ENCODE data around the gene TRABD2A. TPM values are rescaled to one million over a fixed set of nuclear protein-coding genes. Genes with fewer than 3 reads are reported as not detected.

Gene TRABD2A
- total and polyA plus RNA-seq, 2 of the 13 experiments (the other 11 are each of a cell fraction or from before 2014, with no cell fraction given), result 0.15 TPM; not detected in 1

DNA sequence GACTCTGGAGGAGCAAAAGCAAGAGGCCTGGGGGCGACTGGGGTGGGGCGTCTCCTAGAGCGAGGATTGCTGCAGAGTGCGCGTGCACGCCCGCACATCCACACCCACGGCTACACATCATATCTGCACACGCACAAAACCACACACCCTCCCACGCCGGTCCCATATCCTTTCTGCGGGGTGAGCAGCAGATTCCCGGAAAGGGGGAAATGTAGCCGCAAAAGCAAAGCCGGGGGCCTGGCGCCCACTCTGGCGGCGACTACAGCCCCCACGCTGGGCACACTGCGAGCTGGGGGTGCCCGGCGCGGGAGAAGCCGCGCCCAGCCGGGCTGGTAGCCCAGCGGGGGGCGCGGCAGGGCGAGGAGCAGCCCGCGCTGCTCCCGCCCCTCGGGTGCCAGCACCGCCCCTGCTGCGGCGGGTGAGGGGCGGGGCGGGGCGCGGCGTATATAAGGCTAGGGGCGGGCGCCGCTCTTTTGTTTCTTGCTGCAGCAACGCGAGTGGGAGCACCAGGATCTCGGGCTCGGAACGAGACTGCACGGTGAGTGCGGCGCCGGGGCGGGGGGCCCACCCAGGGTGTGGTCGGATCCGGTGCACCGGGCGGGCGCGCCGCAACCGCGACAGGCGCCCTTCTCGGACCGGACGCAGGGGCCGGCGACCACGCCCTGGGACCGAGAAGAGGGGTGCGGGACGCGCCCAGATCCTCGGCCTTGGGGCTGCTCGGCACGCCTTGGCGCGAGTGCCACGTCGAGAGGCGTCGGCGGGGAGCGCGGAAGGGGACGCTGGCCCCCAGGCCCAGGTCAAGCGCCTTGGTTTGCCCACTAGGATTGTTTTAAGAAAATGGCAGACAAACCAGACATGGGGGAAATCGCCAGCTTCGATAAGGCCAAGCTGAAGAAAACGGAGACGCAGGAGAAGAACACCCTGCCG is 24.6 kb upstream of the TRABD2A start, which contains the start of gene TMSB10 (continued):
- TF ChIP-seq ZNF543 (CRISPR knock-in tag; IDR thresholded peaks at IDR 0.05), result peak; percentile 48; the same call in 1 of the 2 replicates
- TF ChIP-seq MED8 (CRISPR knock-in tag; IDR thresholded peaks at IDR 0.05; ENCODE audit: insufficient replicate concordance), result peak; percentile 67
- TF ChIP-seq PCBP1 (IDR thresholded peaks at IDR 0.05; ENCODE audit: borderline replicate concordance, low read depth, low read length), result no peak
- no peak for TF ChIP-seq ZNF572 (CRISPR knock-in tag; IDR thresholded peaks at IDR 0.05)
- peak; percentile 92 for TF ChIP-seq ARID4A (CRISPR knock-in tag; IDR thresholded peaks at IDR 0.05; ENCODE audit: borderline replicate concordance)
- TF ChIP-seq ZNF639 (CRISPR knock-in tag; conservative IDR thresholded peaks at IDR 0.05), result peak; percentile 89
- no peak for TF ChIP-seq ZNF879 (CRISPR knock-in tag; IDR thresholded peaks at IDR 0.05)
- TF ChIP-seq IRX3 (CRISPR knock-in tag; IDR thresholded peaks at IDR 0.05; ENCODE audit: borderline replicate concordance, low read depth), result peak; percentile 91; the same call in 1 of the 2 replicates
- peak; percentile 91 for TF ChIP-seq ATF5 (CRISPR knock-in tag; IDR thresholded peaks at IDR 0.05; ENCODE audit: low read depth)
- TF ChIP-seq GLMP (CRISPR knock-in tag; IDR thresholded peaks at IDR 0.05; ENCODE audit: borderline replicate concordance), result no peak
